Keratinocyte (primary cell): ENCODE data around the gene MGAT5B. TPM values are rescaled to one million over a fixed set of nuclear protein-coding genes. Genes with fewer than 3 reads are reported as not detected.

Experiments
- DNase-seq: peaks from one replicate; pipeline ENCODE4 v3.0.0-alpha.2; 2011; ENCODE audit warnings: low read depth, missing footprints, low spot score
- FAIRE-seq: peaks from 2 replicates; lab custom pipeline; 2011; peaks lifted over from hg19 to GRCh38; lab: Jason Lieb, UNC
- H2AFZ ChIP-seq: 2 replicates; pipeline ENCODE4 v1.6.0; 2012; ENCODE audit warnings: low read length, control low read depth, inconsistent platforms; ENCODE audit not compliant: control insufficient read depth
- H3K27ac ChIP-seq: 2 replicates; pipeline ENCODE4 v1.5.1; 2011; ENCODE audit warnings: low read length; ENCODE audit not compliant: control insufficient read depth, insufficient read depth
- H3K27me3 ChIP-seq: 3 replicates; pipeline ENCODE4 v1.6.0; 2011; ENCODE audit warnings: low read length; ENCODE audit not compliant: control insufficient read depth, insufficient read depth; ENCODE audit errors: extremely low read depth
- H3K36me3 ChIP-seq, 2 experiments: 2 replicates in 1 of 2; 3 replicates in 1 of 2; pipeline ENCODE4 v1.5.1; 2011; ENCODE audit warnings: low read length in 2 of 2, mild to moderate bottlenecking in 1 of 2; ENCODE audit not compliant: control insufficient read depth in 2 of 2, insufficient read depth in 2 of 2; ENCODE audit errors: extremely low read depth in 1 of 2
- H3K4me1 ChIP-seq: 3 replicates; pipeline ENCODE4 v1.5.1; 2011; ENCODE audit warnings: low read length; ENCODE audit not compliant: control insufficient read depth, insufficient read depth; ENCODE audit errors: extremely low read depth
- H3K4me2 ChIP-seq: 3 replicates; pipeline ENCODE4 v1.6.0; 2011; ENCODE audit warnings: low read depth, low read length; ENCODE audit not compliant: control insufficient read depth, insufficient read depth; ENCODE audit errors: extremely low read depth
- H3K4me3 ChIP-seq, 3 experiments: fragments of 200-600 bp in 1 of 3; sonication (generic) in 1 of 3; 2 replicates in 2 of 3; 3 replicates in 1 of 3; pipeline ENCODE4 v1.5.1; 2011 to 2016; ENCODE audit warnings: low read length in 3 of 3, mild to moderate bottlenecking in 3 of 3, control low read depth in 2 of 3, inconsistent platforms in 1 of 3, low read depth in 1 of 3, mixed read lengths in 1 of 3, mixed run types in 1 of 3, moderate library complexity in 1 of 3; ENCODE audit not compliant: control insufficient read depth in 2 of 3, insufficient read depth in 2 of 3; ENCODE audit errors: extremely low read depth in 1 of 3
- H3K79me2 ChIP-seq: 2 replicates; pipeline ENCODE4 v1.6.0; 2012; ENCODE audit warnings: low read length; ENCODE audit not compliant: control insufficient read depth, insufficient read depth
- H3K9ac ChIP-seq: 3 replicates; pipeline ENCODE4 v1.6.0; 2011; ENCODE audit warnings: low read length; ENCODE audit not compliant: control insufficient read depth, insufficient read depth; ENCODE audit errors: extremely low read depth
- H3K9me1 ChIP-seq: 3 replicates; pipeline ENCODE4 v1.6.0; 2011; ENCODE audit warnings: low read length; ENCODE audit not compliant: control insufficient read depth, insufficient read depth; ENCODE audit errors: extremely low read depth
- H3K9me3 ChIP-seq: 2 replicates; pipeline ENCODE4 v1.5.1; 2012; ENCODE audit warnings: low read depth, low read length; ENCODE audit not compliant: control insufficient read depth
- H4K20me1 ChIP-seq: 3 replicates; pipeline ENCODE4 v1.6.0; 2011; ENCODE audit warnings: low read length; ENCODE audit not compliant: control insufficient read depth, insufficient read depth; ENCODE audit errors: extremely low read depth
- CTCF ChIP-seq, 3 experiments: IDR thresholded peaks in 1 of 3; conservative IDR thresholded peaks in 1 of 3; optimal IDR thresholded peaks in 1 of 3; 2 replicates in 2 of 3; 3 replicates in 1 of 3; pipeline versions ENCODE3 to v1.5.1; 2011; ENCODE audit warnings: low read length in 3 of 3, mild to moderate bottlenecking in 3 of 3, moderate library complexity in 2 of 3, control low read depth in 1 of 3, inconsistent platforms in 1 of 3; ENCODE audit not compliant: insufficient read depth in 2 of 3; ENCODE audit errors: extremely low read depth in 1 of 3
- EZH2 ChIP-seq: IDR thresholded peaks from one replicate; pipeline ENCODE4 v1.6.1; 2012; ENCODE audit warnings: inconsistent platforms, mild to moderate bottlenecking, low read length, moderate library complexity
- dilution Hi-C: fragments of 300-500 bp; cut with MboI; formaldehyde crosslinking; loops from one replicate; pipeline ENCODE4 v1.7.0; 2020; ENCODE audit warnings: low sequenced_read_pairs; ENCODE audit not compliant: extremely low pct_ligation_motif_present
- polyA minus RNA-seq, 3 experiments: library from RNA; depleted of rRNA, polyadenylated mRNA; stranded (reverse); fragments of >200 nt; gene quantifications; 1 replicate in 1 of 3; 2 replicates in 1 of 3; 3 replicates in 1 of 3; pipeline ENCODE4 v1.2.3, GENCODE V29; 2011
- polyA plus RNA-seq, 5 experiments: library from polyadenylated mRNA; depleted of rRNA in 3 of 5; stranded (reverse) in 3 of 5; stranded (forward) in 1 of 5; unstranded in 1 of 5; fragments of >200 nt; gene quantifications; 1 replicate in 1 of 5; 2 replicates in 3 of 5; 3 replicates in 1 of 5; pipeline versions ENCODE4 v1.2.1 to v1.2.3, GENCODE V29; 2011 to 2012; ENCODE audit warnings: missing spikeins in 2 of 5, low read depth in 1 of 5, low replicate concordance in 1 of 5

MGAT5B gene
- polyA plus RNA-seq (0.29 to 0.62 TPM (median 0.31 TPM) in 3 replicates), polyA minus RNA-seq (0.29 to 1.5 TPM (median 0.40 TPM) in 3 replicates)
- polyA plus RNA-seq (2011; ENCODE audit: low read depth) = not detected
- 0.21 and 0.65 TPM in 2 replicates for polyA plus RNA-seq (2011; cell fraction: cytosol; rRNA removed)
- 0.78 and 1.00 TPM in 2 replicates for polyA plus RNA-seq (2011; cell fraction: nucleus; rRNA removed)
- polyA plus RNA-seq (2012; ENCODE audit: low replicate concordance) = 0.46 TPM in 1 of 2 replicates, not detected in the other
- polyA minus RNA-seq (2011; cell fraction: cytosol; rRNA and poly(A)+ RNA removed) = 1.5 TPM
- 0.39 and 1.5 TPM in 2 replicates for polyA minus RNA-seq (2011; cell fraction: nucleus; rRNA and poly(A)+ RNA removed)

GRCh38 chr17:76868176-76868668 lies at the start of gene MGAT5B:
Gene MGAT5B, plus strand, starts transcription at chr17:76868404. Its CDS starts 626 bp downstream, at chr17:76869030.
- peak; percentile 42 to 94 (median 66) for TF ChIP-seq CTCF (optimal IDR thresholded peaks at IDR 0.05 in 1 of 3, IDR thresholded peaks at IDR 0.05 in 1 of 3, conservative IDR thresholded peaks at IDR 0.05 in 1 of 3; ENCODE audit: extremely low read depth in 1 of 3, insufficient read depth in 2 of 3, low read length in 3 of 3)
- TF ChIP-seq EZH2 = no peak
- no peak within 1 kb of the TSS for H3K9ac ChIP-seq
- FAIRE-seq (no peak), DNase-seq (peak; percentile 33)
- H3K36me3 ChIP-seq = no peaks in the 10 kb centered on the region
- peaks cover 35% of the 10 kb centered on the region for H3K4me1 ChIP-seq
- peak within 1 kb of the TSS; percentile 44 for H3K4me2 ChIP-seq
- dilution Hi-C loops = no loop called here
- peak within 1 kb of the TSS in 2 of 3 experiments; percentile 30 to 50 for H3K4me3 ChIP-seq
- H3K9me1 ChIP-seq = no peaks in the 10 kb centered on the region
- no peak within 1 kb of the TSS for H2AFZ ChIP-seq
- no peaks in the 10 kb centered on the region for H3K79me2 ChIP-seq
- H3K27me3 ChIP-seq = peaks cover 32% of the 10 kb centered on the region
- H4K20me1 ChIP-seq = peaks cover 6% of the 10 kb centered on the region
- H3K27ac ChIP-seq = no peak within 1 kb of the TSS
- H3K9me3 ChIP-seq = no peaks in the 10 kb centered on the region

GRCh38 chr17:76820039-76820438 lies 48.2 kb upstream of the MGAT5B start:
- Histone ChIP-seq H3K27ac (no peak overlapping the region), H2AFZ (no peak overlapping the region), H4K20me1 (no peaks in the 10 kb centered on the region), H3K9ac (no peak overlapping the region), H3K9me1 (no peaks in the 10 kb centered on the region), H3K79me2 (no peaks in the 10 kb centered on the region), H3K36me3 (no peaks in the 10 kb centered on the region), H3K9me3 (no peaks in the 10 kb centered on the region), H3K4me1 (no peaks in the 10 kb centered on the region), H3K4me3 (no peak overlapping the region), H3K4me2 (no peak overlapping the region), H3K27me3 (peaks cover 18% of the 10 kb centered on the region)
- dilution Hi-C loops = no loop called here
- TF ChIP-seq EZH2 = no peak
- TF ChIP-seq CTCF (optimal IDR thresholded peaks at IDR 0.05 in 1 of 3, IDR thresholded peaks at IDR 0.05 in 1 of 3, conservative IDR thresholded peaks at IDR 0.05 in 1 of 3; ENCODE audit: extremely low read depth in 1 of 3, insufficient read depth in 2 of 3, low read length in 3 of 3) = no peak
- DNase-seq (no peak), FAIRE-seq (no peak)
